Endothelial cell (in vitro differentiated cells): ENCODE measurements around the gene RAD51B. TPM values are rescaled to one million over a fixed set of nuclear protein-coding genes. Genes with fewer than 3 reads are reported as not detected.
A peak's percentile ranks its signal among the peaks of the same experiment; 100 is the strongest.

Experiments used
- DNase-seq: peaks from one replicate; pipeline ENCODE4 v3.0.0; 2021; ENCODE audit warnings: low spot score
- H3K27ac Mint-ChIP-seq: one replicate; pipeline ENCODE4 v1.8.0; 2021; ENCODE audit warnings: mixed read lengths, inconsistent platforms; ENCODE audit not compliant: unreplicated experiment
- H3K27me3 Mint-ChIP-seq: one replicate; pipeline ENCODE4 v1.8.0; 2021; ENCODE audit warnings: mild to moderate bottlenecking, moderate library complexity, mixed read lengths, inconsistent platforms; ENCODE audit not compliant: unreplicated experiment
- H3K36me3 Mint-ChIP-seq: one replicate; pipeline ENCODE4 v1.8.0; 2021; ENCODE audit warnings: mild to moderate bottlenecking, low read depth, mixed read lengths, inconsistent platforms; ENCODE audit not compliant: unreplicated experiment
- H3K4me1 Mint-ChIP-seq: one replicate; pipeline ENCODE4 v1.8.0; 2021; ENCODE audit warnings: mild to moderate bottlenecking, mixed read lengths, inconsistent platforms; ENCODE audit not compliant: unreplicated experiment
- H3K4me3 Mint-ChIP-seq: one replicate; pipeline ENCODE4 v1.8.0; 2021; ENCODE audit warnings: mild to moderate bottlenecking, mixed read lengths, inconsistent platforms; ENCODE audit not compliant: unreplicated experiment
- H3K9me3 Mint-ChIP-seq: one replicate; pipeline ENCODE4 v1.8.0; 2021; ENCODE audit warnings: mixed read lengths, inconsistent platforms; ENCODE audit not compliant: unreplicated experiment
- total RNA-seq: library from RNA; stranded (reverse); fragmentation: NEBNext Ultra II Directional; extraction: Animal tissue kit (Norgen Biotek cat#: 25700); gene quantifications from one replicate; pipeline ENCODE4 v1.2.1, GENCODE V29; 2021; ENCODE audit not compliant: unreplicated experiment
- TF ChIP-seq, protein P1 (sequence below): fragments of 200-600 bp; sonication (generic); IDR thresholded peaks from one replicate; pipeline ENCODE4 v1.5.0; 2021; ENCODE audit warnings: antibody characterized with exemption; ENCODE audit not compliant: unreplicated experiment

Gene RAD51B
- total RNA-seq, 1 donor from 2014 or later: 23.5 TPM

- TF ChIP-seq, protein P1, sequence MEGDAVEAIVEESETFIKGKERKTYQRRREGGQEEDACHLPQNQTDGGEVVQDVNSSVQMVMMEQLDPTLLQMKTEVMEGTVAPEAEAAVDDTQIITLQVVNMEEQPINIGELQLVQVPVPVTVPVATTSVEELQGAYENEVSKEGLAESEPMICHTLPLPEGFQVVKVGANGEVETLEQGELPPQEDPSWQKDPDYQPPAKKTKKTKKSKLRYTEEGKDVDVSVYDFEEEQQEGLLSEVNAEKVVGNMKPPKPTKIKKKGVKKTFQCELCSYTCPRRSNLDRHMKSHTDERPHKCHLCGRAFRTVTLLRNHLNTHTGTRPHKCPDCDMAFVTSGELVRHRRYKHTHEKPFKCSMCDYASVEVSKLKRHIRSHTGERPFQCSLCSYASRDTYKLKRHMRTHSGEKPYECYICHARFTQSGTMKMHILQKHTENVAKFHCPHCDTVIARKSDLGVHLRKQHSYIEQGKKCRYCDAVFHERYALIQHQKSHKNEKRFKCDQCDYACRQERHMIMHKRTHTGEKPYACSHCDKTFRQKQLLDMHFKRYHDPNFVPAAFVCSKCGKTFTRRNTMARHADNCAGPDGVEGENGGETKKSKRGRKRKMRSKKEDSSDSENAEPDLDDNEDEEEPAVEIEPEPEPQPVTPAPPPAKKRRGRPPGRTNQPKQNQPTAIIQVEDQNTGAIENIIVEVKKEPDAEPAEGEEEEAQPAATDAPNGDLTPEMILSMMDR: no peak
- Mint-ChIP-seq H3K27me3 (peaks cover 2% of the 10 kb centered on the region), H3K4me3 (no peak overlapping the region), H3K36me3 (no peaks in the 10 kb centered on the region), H3K27ac (no peak overlapping the region), H3K4me1 (peaks cover 49% of the 10 kb centered on the region), H3K9me3 (no peaks in the 10 kb centered on the region)
- no peak for DNase-seq
Observed at GRCh38 chr14:68726093-68726695, 906.6 kb downstream of the RAD51B start.

DNA sequence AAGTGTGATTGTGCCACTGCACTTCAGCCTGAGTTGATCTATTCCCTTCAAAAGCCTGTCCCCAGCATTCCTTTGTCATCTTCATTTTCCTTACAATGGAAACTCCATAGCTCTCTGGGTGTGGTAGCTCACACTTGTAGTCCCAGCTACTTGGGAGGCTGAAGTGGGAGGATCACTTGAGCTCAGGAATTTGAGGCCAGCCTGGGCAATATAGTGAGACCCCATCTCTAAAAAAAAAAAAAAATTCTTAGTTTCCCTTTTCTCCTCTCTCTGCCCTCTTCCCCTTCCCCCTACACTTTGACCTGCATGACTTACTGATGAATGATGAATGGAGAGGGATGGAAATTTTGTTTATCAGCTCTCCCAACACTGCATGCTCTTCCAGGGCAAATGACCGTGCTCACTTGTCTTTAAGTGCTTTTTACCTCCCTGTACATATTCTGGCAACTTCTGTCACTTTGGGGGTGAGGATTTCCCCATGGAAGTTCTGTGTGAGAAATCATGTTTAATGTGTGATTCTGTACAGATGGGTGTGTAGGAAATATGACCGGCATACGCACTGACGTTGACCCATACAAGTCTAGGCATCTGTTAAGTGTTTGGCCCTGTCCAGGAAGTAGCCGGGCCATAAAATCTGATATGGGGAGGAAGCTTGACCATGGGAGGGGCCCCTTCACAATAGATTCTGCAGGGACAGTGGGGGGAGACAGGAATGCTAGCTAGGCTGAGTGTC, 907.9 kb downstream of the RAD51B start:
- Mint-ChIP-seq H3K27ac (peak overlapping the region; percentile 25), H3K4me1 (peaks cover 55% of the 10 kb centered on the region), H3K27me3 (peaks cover 2% of the 10 kb centered on the region), H3K9me3 (no peaks in the 10 kb centered on the region), H3K36me3 (no peaks in the 10 kb centered on the region), H3K4me3 (no peak overlapping the region)
- DNase-seq: no peak
- TF ChIP-seq, protein P1: no peak

GRCh38 chr14:68728342-68729106, 908.9 kb downstream of the RAD51B start:
- peaks cover 2% of the 10 kb centered on the region for H3K27me3 Mint-ChIP-seq
- H3K27ac Mint-ChIP-seq: no peak overlapping the region
- peaks cover 59% of the 10 kb centered on the region for H3K4me1 Mint-ChIP-seq
- no peak for DNase-seq
- H3K36me3 Mint-ChIP-seq: no peaks in the 10 kb centered on the region
- no peak overlapping the region for H3K4me3 Mint-ChIP-seq
- H3K9me3 Mint-ChIP-seq: no peaks in the 10 kb centered on the region
- TF ChIP-seq, protein P1: no peak

- TF ChIP-seq, protein P1: no peak
- Mint-ChIP-seq H3K27ac (peak overlapping the region; percentile 84), H3K4me1 (peaks cover 64% of the 10 kb centered on the region)
Observed at GRCh38 chr14:68729556-68729955, 910.0 kb downstream of the RAD51B start.

GRCh38 chr14:68730348-68730747, 910.8 kb downstream of the RAD51B start:
- Mint-ChIP-seq H3K36me3 (no peaks in the 10 kb centered on the region), H3K27me3 (peaks cover 2% of the 10 kb centered on the region), H3K9me3 (no peaks in the 10 kb centered on the region), H3K4me3 (no peak overlapping the region), H3K4me1 (peaks cover 67% of the 10 kb centered on the region), H3K27ac (peak overlapping the region; percentile 14)
- TF ChIP-seq, protein P1: no peak
- no peak for DNase-seq

More at GRCh38 chr14:68729556-68729955, 910.0 kb downstream of the RAD51B start:
- no peaks in the 10 kb centered on the region for H3K36me3 Mint-ChIP-seq
- DNase-seq: no peak
- peaks cover 2% of the 10 kb centered on the region for H3K27me3 Mint-ChIP-seq
- H3K4me3 Mint-ChIP-seq: no peak overlapping the region
- H3K9me3 Mint-ChIP-seq: no peaks in the 10 kb centered on the region
